MM.1S (cell line): Measurements from ENCODE around the gene CAPN10.
A peak's percentile ranks its signal among the peaks of the same experiment; 100 is the strongest.

ENCODE experiments used
- DNase-seq: peaks from one replicate; pipeline ENCODE4 v3.0.0-alpha.2; 2015
- H2AFZ ChIP-seq: fragments of 300-600 bp; sonication (generic); 2 replicates; pipeline ENCODE4 v1.6.0; 2016; ENCODE audit warnings: antibody characterized with exemption, low read length
- H3F3A ChIP-seq: fragments of 300-600 bp; sonication (generic); 2 replicates; pipeline ENCODE4 v1.6.1; 2016; ENCODE audit warnings: mild to moderate bottlenecking, antibody characterized with exemption, low read length, moderate library complexity, mixed read lengths; ENCODE audit not compliant: insufficient read depth
- H3K27ac ChIP-seq: fragments of 300-600 bp; sonication (generic); 2 replicates; pipeline ENCODE4 v1.5.1; 2016; ENCODE audit warnings: mild to moderate bottlenecking, low read length
- H3K27me3 ChIP-seq: fragments of 300-600 bp; sonication (generic); replicated peaks from 2 replicates; pipeline ENCODE4 v1.6.0; 2016; ENCODE audit warnings: low read length; ENCODE audit not compliant: insufficient read depth
- H3K36me3 ChIP-seq: fragments of 300-600 bp; sonication (generic); replicated peaks from 2 replicates; pipeline ENCODE4 v1.6.1; 2016; ENCODE audit warnings: mild to moderate bottlenecking, low read length, mixed read lengths; ENCODE audit not compliant: insufficient read depth
- H3K4me1 ChIP-seq: fragments of 300-600 bp; sonication (generic); 2 replicates; pipeline ENCODE4 v1.6.1; 2016; ENCODE audit warnings: low read length, mixed read lengths
- H3K4me2 ChIP-seq: fragments of 300-600 bp; sonication (generic); 2 replicates; pipeline ENCODE4 v1.6.0; 2016; ENCODE audit warnings: low read depth, low read length
- H3K4me3 ChIP-seq: fragments of 300-600 bp; sonication (generic); 2 replicates; pipeline ENCODE4 v1.5.1; 2016; ENCODE audit warnings: low read length, mixed read lengths
- H3K79me2 ChIP-seq: fragments of 300-600 bp; sonication (generic); 2 replicates; pipeline ENCODE4 v1.6.1; 2016; ENCODE audit warnings: mixed run types, low read length, mixed read lengths
- H3K9ac ChIP-seq: fragments of 300-600 bp; sonication (generic); 2 replicates; pipeline ENCODE4 v1.6.1; 2016; ENCODE audit warnings: low read length, mixed read lengths
- H3K9me2 ChIP-seq: fragments of 300-600 bp; sonication (generic); replicated peaks from 2 replicates; pipeline ENCODE4 v1.6.1; 2016; ENCODE audit warnings: mild to moderate bottlenecking, low read length, mixed read lengths; ENCODE audit not compliant: insufficient read depth
- H3K9me3 ChIP-seq: fragments of 300-600 bp; sonication (generic); replicated peaks from 2 replicates; pipeline ENCODE4 v1.6.1; 2016; ENCODE audit warnings: mild to moderate bottlenecking, low read length, mixed read lengths; ENCODE audit not compliant: insufficient read depth
- H4K20me1 ChIP-seq: fragments of 300-600 bp; sonication (generic); 2 replicates; pipeline ENCODE4 v1.6.1; 2016; ENCODE audit warnings: mild to moderate bottlenecking, low read length, moderate library complexity, mixed read lengths; ENCODE audit not compliant: insufficient read depth
- CTCF ChIP-seq: fragments of 300-600 bp; sonication (generic); IDR thresholded peaks from 2 replicates; pipeline ENCODE4 v1.5.1; 2016; ENCODE audit warnings: antibody characterized with exemption, low read length, mixed read lengths
- EZH2 ChIP-seq: fragments of 300-600 bp; sonication (generic); optimal IDR thresholded peaks from 2 replicates; pipeline ENCODE3; 2017; ENCODE audit warnings: low read depth, mild to moderate bottlenecking, antibody characterized with exemption, low read length, mixed read lengths
- EZH2phosphoT487 ChIP-seq: fragments of 300-600 bp; sonication (generic); IDR thresholded peaks from 2 replicates; pipeline ENCODE4 v1.6.1; 2018; ENCODE audit warnings: antibody characterized with exemption, low read length

Gene CAPN10

GRCh38 chr2:240582781-240583180 is 3.8 kb upstream of the CAPN10 start:
- peaks cover 48% of the 10 kb centered on the region for H3K79me2 ChIP-seq
- H3K4me3 ChIP-seq: no peak overlapping the region
- H3K27ac ChIP-seq: no peak overlapping the region

GRCh38 chr2:240583774-240584173 is 2.8 kb upstream of the CAPN10 start:
- H4K20me1 ChIP-seq: no peaks in the 10 kb centered on the region
- TF ChIP-seq EZH2: no peak
- no peak for TF ChIP-seq EZH2phosphoT487
- no peak for TF ChIP-seq CTCF
- H3K4me1 ChIP-seq: peaks cover 55% of the 10 kb centered on the region
- no peaks in the 10 kb centered on the region for H3K36me3 ChIP-seq
- DNase-seq: no peak
- no peaks in the 10 kb centered on the region for H3K9me3 ChIP-seq
- no peaks in the 10 kb centered on the region for H3K27me3 ChIP-seq
- H3K79me2 ChIP-seq: peaks cover 58% of the 10 kb centered on the region
- no peaks in the 10 kb centered on the region for H3K9me2 ChIP-seq
- H3K27ac ChIP-seq: peak overlapping the region; percentile 98; the same call in 1 of the 2 replicates
- peaks cover 54% of the 10 kb centered on the region for H3F3A ChIP-seq
- no peak overlapping the region for H3K9ac ChIP-seq
- H2AFZ ChIP-seq: no peak overlapping the region
- no peak overlapping the region for H3K4me3 ChIP-seq
- H3K4me2 ChIP-seq: no peak overlapping the region

More at GRCh38 chr2:240582781-240583180, 3.8 kb upstream of the CAPN10 start:
- no peak for DNase-seq
- Histone ChIP-seq H3K4me2 (no peak overlapping the region), H3K4me1 (peaks cover 56% of the 10 kb centered on the region), H3F3A (peaks cover 59% of the 10 kb centered on the region), H3K36me3 (no peaks in the 10 kb centered on the region), H3K9me2 (no peaks in the 10 kb centered on the region), H3K27me3 (no peaks in the 10 kb centered on the region), H3K9me3 (no peaks in the 10 kb centered on the region), H3K9ac (no peak overlapping the region), H4K20me1 (no peaks in the 10 kb centered on the region), H2AFZ (no peak overlapping the region)
- TF ChIP-seq EZH2: no peak

GRCh38 chr2:240584486-240585031 is 2.0 kb upstream of the CAPN10 start:
- Histone ChIP-seq H3K4me1 (peaks cover 47% of the 10 kb centered on the region), H3K4me2 (peak overlapping the region; percentile 74), H2AFZ (no peak overlapping the region), H3K36me3 (no peaks in the 10 kb centered on the region), H3K4me3 (peak overlapping the region; percentile 89), H3K27ac (peak overlapping the region; percentile 98), H3K9me3 (no peaks in the 10 kb centered on the region), H4K20me1 (no peaks in the 10 kb centered on the region), H3K9me2 (no peaks in the 10 kb centered on the region), H3K79me2 (peaks cover 66% of the 10 kb centered on the region), H3K9ac (peak overlapping the region; percentile 98), H3K27me3 (no peaks in the 10 kb centered on the region), H3F3A (peaks cover 46% of the 10 kb centered on the region)
- TF ChIP-seq CTCF: no peak
- peak; percentile 97 for DNase-seq

GRCh38 chr2:240585101-240585500 is 1.4 kb upstream of the CAPN10 start:
- Histone ChIP-seq H3F3A (peaks cover 41% of the 10 kb centered on the region), H2AFZ (no peak overlapping the region), H3K4me1 (peaks cover 42% of the 10 kb centered on the region), H3K4me3 (peak overlapping the region; percentile 89), H4K20me1 (no peaks in the 10 kb centered on the region), H3K27ac (peak overlapping the region; percentile 98), H3K36me3 (no peaks in the 10 kb centered on the region; the same call in 1 of the 2 replicates), H3K9me3 (no peaks in the 10 kb centered on the region), H3K27me3 (no peaks in the 10 kb centered on the region), H3K9me2 (no peaks in the 10 kb centered on the region), H3K4me2 (peak overlapping the region; percentile 74), H3K79me2 (peaks cover 70% of the 10 kb centered on the region), H3K9ac (peak overlapping the region; percentile 98)
- DNase-seq: peak; percentile 82
- TF ChIP-seq EZH2 (no peak), CTCF (no peak), EZH2phosphoT487 (no peak)
